ENCODE results near the gene CPAMD8. TPM values are rescaled to one million over a fixed set of nuclear protein-coding genes. Genes with fewer than 3 reads are reported as not detected.
A peak's percentile ranks its signal among the peaks of the same experiment; 100 is the strongest.

Gene CPAMD8
- total RNA-seq, 2 donors from 2014 or later, result 2.0 to 5.2 TPM

DNA sequence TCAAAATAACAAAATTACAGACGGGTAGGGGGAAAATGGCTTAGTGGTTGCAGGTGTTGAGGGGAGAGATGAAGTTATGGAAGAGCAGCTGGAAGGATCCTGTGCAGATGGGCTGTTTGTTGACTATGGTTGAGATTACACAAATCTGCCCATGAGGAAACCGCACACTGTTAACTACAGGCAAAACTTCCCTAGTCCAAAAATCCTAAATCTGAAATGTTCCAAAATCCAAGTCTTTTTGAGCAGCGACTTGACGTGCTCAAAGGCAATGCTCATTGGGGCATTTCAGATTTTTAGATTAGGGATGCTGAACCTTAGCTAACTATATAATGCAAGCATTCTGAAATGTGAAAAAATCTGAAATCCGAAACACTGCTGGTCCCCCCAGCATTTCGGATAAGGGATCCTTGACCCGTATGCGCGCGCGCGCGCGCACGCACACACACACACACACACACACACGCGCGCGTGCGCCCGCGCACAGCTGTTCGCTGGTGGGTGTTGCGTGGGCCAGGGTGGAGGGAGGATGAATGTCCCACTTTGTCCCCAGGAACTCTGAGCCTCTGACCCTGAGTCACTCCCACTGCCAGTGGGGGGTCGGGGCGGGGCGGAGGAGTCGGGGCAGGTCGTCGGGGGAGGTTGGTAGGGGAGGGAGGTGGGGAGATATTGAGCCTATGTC is 131.0 kb downstream of the CPAMD8 start:
- no peak for DNase-seq
- no peak for ATAC-seq
- Histone ChIP-seq H3K36me3 (replicated peaks in 1 of 2; ENCODE audit: insufficient read depth in 1 of 2, low read depth in 2 of 2) (no peaks in the 10 kb centered on the region), H3K4me1 (peaks cover 11% of the 10 kb centered on the region), H3K9me3 (no peaks in the 10 kb centered on the region), H3K27ac (peak overlapping the region in 1 of 4 donors; percentile 18), H3K27me3 (no peaks in the 10 kb centered on the region), H3K4me3 (no peak overlapping the region)
- intact Hi-C loops (cut with DNase I), result no loop called here
- 40 to 58% methylated on average over 10 to 27 of the region's 30 CpGs for WGBS, 2 donors
- TF ChIP-seq, protein P1, sequence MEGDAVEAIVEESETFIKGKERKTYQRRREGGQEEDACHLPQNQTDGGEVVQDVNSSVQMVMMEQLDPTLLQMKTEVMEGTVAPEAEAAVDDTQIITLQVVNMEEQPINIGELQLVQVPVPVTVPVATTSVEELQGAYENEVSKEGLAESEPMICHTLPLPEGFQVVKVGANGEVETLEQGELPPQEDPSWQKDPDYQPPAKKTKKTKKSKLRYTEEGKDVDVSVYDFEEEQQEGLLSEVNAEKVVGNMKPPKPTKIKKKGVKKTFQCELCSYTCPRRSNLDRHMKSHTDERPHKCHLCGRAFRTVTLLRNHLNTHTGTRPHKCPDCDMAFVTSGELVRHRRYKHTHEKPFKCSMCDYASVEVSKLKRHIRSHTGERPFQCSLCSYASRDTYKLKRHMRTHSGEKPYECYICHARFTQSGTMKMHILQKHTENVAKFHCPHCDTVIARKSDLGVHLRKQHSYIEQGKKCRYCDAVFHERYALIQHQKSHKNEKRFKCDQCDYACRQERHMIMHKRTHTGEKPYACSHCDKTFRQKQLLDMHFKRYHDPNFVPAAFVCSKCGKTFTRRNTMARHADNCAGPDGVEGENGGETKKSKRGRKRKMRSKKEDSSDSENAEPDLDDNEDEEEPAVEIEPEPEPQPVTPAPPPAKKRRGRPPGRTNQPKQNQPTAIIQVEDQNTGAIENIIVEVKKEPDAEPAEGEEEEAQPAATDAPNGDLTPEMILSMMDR (IDR thresholded peaks at IDR 0.05), result no peak
- no peak for TF ChIP-seq POLR2A (IDR thresholded peaks at IDR 0.05)

DNA sequence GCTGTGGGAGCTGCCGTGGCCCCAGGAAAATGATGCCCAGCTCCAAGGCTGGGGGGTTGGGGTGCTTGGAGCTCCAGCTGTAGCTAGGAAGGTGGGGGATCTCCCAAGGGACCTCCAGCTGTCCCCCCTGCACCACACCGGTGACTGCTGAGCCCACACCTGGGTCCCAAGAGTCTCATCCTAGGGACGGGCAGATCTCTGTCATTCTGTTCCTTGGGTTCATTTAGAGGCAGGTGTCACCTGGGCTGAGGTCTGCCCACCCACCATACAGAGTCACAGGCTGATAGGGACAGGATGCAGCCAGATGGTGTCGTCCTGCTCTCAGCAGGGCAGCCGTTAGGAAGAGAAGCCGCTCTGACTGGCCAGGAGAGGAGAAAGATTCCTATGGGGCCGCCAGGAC is 132.5 kb downstream of the CPAMD8 start:
- no peak for DNase-seq
- no peak for TF ChIP-seq POLR2A (IDR thresholded peaks at IDR 0.05)
- TF ChIP-seq, protein P1 (IDR thresholded peaks at IDR 0.05), result no peak
- Histone ChIP-seq H3K4me3 (no peak overlapping the region), H3K27me3 (no peaks in the 10 kb centered on the region), H3K36me3 (replicated peaks in 1 of 2; ENCODE audit: insufficient read depth in 1 of 2, low read depth in 2 of 2) (no peaks in the 10 kb centered on the region), H3K4me1 (peaks cover 11% of the 10 kb centered on the region), H3K9me3 (no peaks in the 10 kb centered on the region), H3K27ac (peak overlapping the region in 1 of 4 donors; percentile 0)
- WGBS, 2 donors, result 82% methylated on average over 7 of the region's 7 CpGs; no CpG with 5 or more reads in 1 of the 2 donors
- intact Hi-C loops (cut with DNase I), result no loop called here
- ATAC-seq, result no peak

DNA sequence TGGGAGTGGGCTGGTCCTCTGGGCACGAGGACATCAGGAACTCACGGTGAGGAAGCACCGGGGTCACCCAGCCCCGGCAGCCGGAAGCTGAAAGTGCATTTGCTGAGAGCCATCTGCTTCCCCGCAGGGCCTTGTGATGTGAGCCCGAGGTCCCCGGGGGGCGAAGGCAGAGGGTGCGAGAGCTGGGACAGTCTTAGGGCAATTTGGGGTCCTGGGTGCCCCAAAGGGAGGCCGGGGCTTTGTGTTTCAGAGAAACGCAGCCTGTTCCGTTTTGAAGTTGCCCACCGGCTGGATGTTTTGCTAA is 133.0 kb downstream of the CPAMD8 start:
- Histone ChIP-seq H3K4me3 (no peak overlapping the region), H3K4me1 (peaks cover 11% of the 10 kb centered on the region), H3K36me3 (replicated peaks in 1 of 2; ENCODE audit: insufficient read depth in 1 of 2, low read depth in 2 of 2) (no peaks in the 10 kb centered on the region), H3K27me3 (peaks cover 0 to 2% of the 10 kb centered on the region in 2 donors), H3K27ac (peak overlapping the region in 1 of 4 donors; percentile 0), H3K9me3 (no peaks in the 10 kb centered on the region)
- DNase-seq (no peak), ATAC-seq (no peak)
- TF ChIP-seq, protein P1 (IDR thresholded peaks at IDR 0.05), result no peak
- TF ChIP-seq POLR2A (IDR thresholded peaks at IDR 0.05), result no peak
- intact Hi-C loops (cut with DNase I), result no loop called here
- 51 to 77% methylated on average over 4 to 11 of the region's 14 CpGs for WGBS, 2 donors

DNA sequence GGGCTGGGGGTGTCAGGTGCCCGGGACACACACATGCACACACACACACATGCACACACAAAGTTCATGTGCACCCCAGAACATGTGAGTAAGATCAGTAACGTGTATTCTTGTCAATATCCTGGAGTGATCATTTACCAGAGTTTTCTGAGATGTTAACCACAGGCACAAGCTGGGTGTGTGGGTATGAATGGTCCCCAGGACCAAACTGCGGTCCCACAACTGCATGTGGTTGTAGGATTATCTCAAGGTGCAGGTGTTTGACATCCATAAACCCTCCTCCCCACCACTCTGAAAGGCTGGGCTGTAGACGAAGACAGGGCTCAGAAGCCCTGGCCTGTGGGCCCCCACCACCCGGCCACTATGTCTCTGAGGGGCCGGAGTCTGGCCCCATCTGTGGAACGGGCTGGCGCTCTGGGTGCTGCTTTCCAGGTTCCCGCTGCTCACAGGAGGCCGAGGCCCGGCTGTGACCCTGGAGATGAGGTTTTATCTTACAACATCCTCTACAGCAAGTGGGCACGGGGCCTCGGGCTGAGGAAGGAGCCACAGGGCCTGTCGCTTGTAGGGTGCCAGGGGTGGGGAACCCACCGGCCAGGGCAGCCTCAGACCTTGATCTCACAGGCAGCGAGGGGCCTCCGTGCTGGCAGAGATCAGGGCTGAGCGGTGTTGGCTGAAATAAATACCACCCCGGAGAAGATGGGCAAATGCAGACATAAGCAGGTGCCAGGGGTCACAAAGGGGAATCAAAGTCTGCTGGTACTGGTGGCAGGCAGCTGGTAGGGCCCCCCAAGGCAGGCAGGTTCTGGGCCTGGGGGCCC is 133.5 kb downstream of the CPAMD8 start:
- intact Hi-C loops (cut with DNase I), result no loop called here
- no peak overlapping the region for H3K4me3 ChIP-seq
- H3K9me3 ChIP-seq, result no peaks in the 10 kb centered on the region
- ATAC-seq (no peak), DNase-seq (no peak)
- TF ChIP-seq, protein P1 (IDR thresholded peaks at IDR 0.05), result no peak
- no peak for TF ChIP-seq POLR2A (IDR thresholded peaks at IDR 0.05)
- no peaks in the 10 kb centered on the region for H3K36me3 ChIP-seq (replicated peaks in 1 of 2; ENCODE audit: insufficient read depth in 1 of 2, low read depth in 2 of 2)
- 60 to 80% methylated on average over 5 to 12 of the region's 19 CpGs for WGBS, 2 donors
- peaks cover 0 to 8% of the 10 kb centered on the region in 2 donors for H3K27me3 ChIP-seq
- peaks cover 11% of the 10 kb centered on the region for H3K4me1 ChIP-seq
- no peak overlapping the region for H3K27ac ChIP-seq

Measured in body of pancreas (tissue), 4 donors.